HepG2 (cell line): ENCODE data around the gene TAF6L. TPM values are rescaled to one million over a fixed set of nuclear protein-coding genes. Genes with fewer than 3 reads are reported as not detected.
"Not testable (repeated sequence)": the region's sequence is repeated elsewhere in the genome, so short reads cannot be mapped to it uniquely, and the experiment has no call there.

Experiments
- ATAC-seq: fragments of 200-7000 bp; cut with Tn5 transposase; 3 replicates; pipeline ENCODE4 v1.9.1; 2020; ENCODE audit warnings: mild to moderate bottlenecking, moderate library complexity
- BruUV-seq: library from RNA; stranded (reverse); fragments of 400-500 nt; replicated peaks from 2 replicates; lab custom pipeline; 2021; lab: Mats Ljungman, UMichigan
- CTCF ChIA-PET: fragments of 300-600 bp; formaldehyde crosslinking; extraction: SDS; loops from one replicate; lab custom pipeline; 2021; ENCODE audit warnings: low total read pairs, inconsistent platforms, low intra/inter-chr PET ratio; lab: Yijun Ruan, JAX
- POLR2A ChIA-PET: fragments of 350-600 bp; sonication (Branson Sonifier 250); formaldehyde crosslinking; loops from one replicate; lab custom pipeline; 2020; ENCODE audit warnings: antibody characterized with exemption, inconsistent platforms; lab: Yijun Ruan, JAX
- DNase-seq: peaks from one replicate; pipeline ENCODE4 v3.0.0-alpha.2; 2015; ENCODE audit warnings: low spot score
- FAIRE-seq: peaks from 3 replicates; lab custom pipeline; 2011; peaks lifted over from hg19 to GRCh38; lab: Jason Lieb, UNC
- H2AFZ ChIP-seq: one replicate; pipeline ENCODE4 v1.6.1; 2011; ENCODE audit warnings: low read length, inconsistent platforms
- H3K27ac ChIP-seq: fragments of 300-600 bp; 3 replicates; pipeline ENCODE4 v1.8.0; 2011; ENCODE audit warnings: mixed run types, mild to moderate bottlenecking, mixed read lengths, low read length, inconsistent platforms; ENCODE audit not compliant: insufficient read depth; ENCODE audit errors: extremely low read length
- H3K27me3 ChIP-seq, 2 experiments: fragments of 200-600 bp in 1 of 2; 2 replicates in 1 of 2; 3 replicates in 1 of 2; pipeline versions ENCODE4 v1.6.0 to v1.8.0; 2011; ENCODE audit warnings: low read length in 2 of 2, mild to moderate bottlenecking in 2 of 2, moderate library complexity in 2 of 2, inconsistent platforms in 1 of 2; ENCODE audit not compliant: insufficient read depth in 2 of 2, control insufficient read depth in 1 of 2
- H3K36me3 ChIP-seq, 2 experiments: fragments of 200-600 bp in 1 of 2; replicated peaks in 1 of 2; 2 replicates in 1 of 2; 3 replicates in 1 of 2; pipeline versions ENCODE4 v1.5.1 to v1.8.0; 2011; ENCODE audit warnings: low read length in 2 of 2, inconsistent platforms in 1 of 2; ENCODE audit not compliant: insufficient read depth in 2 of 2, control insufficient read depth in 1 of 2
- H3K4me1 ChIP-seq: 2 replicates; pipeline ENCODE4 v1.5.1; 2012; ENCODE audit warnings: low read length, inconsistent platforms; ENCODE audit not compliant: insufficient read depth
- H3K4me2 ChIP-seq: 2 replicates; pipeline ENCODE4 v1.6.0; 2011; ENCODE audit warnings: low read depth, low read length, inconsistent platforms
- H3K4me3 ChIP-seq, 3 experiments: fragments of 200-600 bp in 1 of 3; sonication (generic), shearing (Covaris generic) in 1 of 3; replicated peaks in 1 of 3; 2 replicates each; pipeline ENCODE4 v1.5.1; 2011 to 2016; ENCODE audit warnings: low read length in 3 of 3, inconsistent platforms in 2 of 3, low read depth in 2 of 3, mild to moderate bottlenecking in 2 of 3, control low read depth in 1 of 3, mixed read lengths in 1 of 3; ENCODE audit not compliant: insufficient read depth in 1 of 3
- H3K79me2 ChIP-seq: one replicate; pipeline ENCODE4 v1.6.1; 2011; ENCODE audit warnings: low read length, inconsistent platforms; ENCODE audit not compliant: insufficient read depth
- H3K9ac ChIP-seq: 2 replicates; pipeline ENCODE4 v1.6.0; 2011; ENCODE audit warnings: mild to moderate bottlenecking, low read depth, low read length, inconsistent platforms; ENCODE audit not compliant: insufficient read depth
- H3K9me3 ChIP-seq: 2 replicates; pipeline ENCODE4 v1.5.1; 2012; ENCODE audit warnings: mild to moderate bottlenecking, low read length
- H4K20me1 ChIP-seq: 2 replicates; pipeline ENCODE4 v1.6.0; 2011; ENCODE audit warnings: inconsistent platforms, mild to moderate bottlenecking, low read length, moderate library complexity; ENCODE audit not compliant: insufficient read depth
- ZC3H13 ChIP-seq: sonication (generic); formaldehyde crosslinking; IDR thresholded peaks from 2 replicates; pipeline ENCODE4 v1.8.1; 2023; ENCODE audit warnings: mild to moderate bottlenecking, missing genetic modification reagents, moderate library complexity
- ZNF841 ChIP-seq: sonication (generic); formaldehyde crosslinking; IDR thresholded peaks from 2 replicates; pipeline ENCODE4 v1.8.1; 2023; ENCODE audit warnings: missing genetic modification reagents, borderline replicate concordance
- WGBS: methylation state at CpG from one replicate; pipeline ENCODE4 v1.1.6; 2017; ENCODE audit warnings: low lambda C conversion rate; 5-methylcytosine and 5-hydroxymethylcytosine counted together
- in situ Hi-C: cut with HindIII; loops from 2 replicates; pipeline ENCODE4 v1.10.0; 2017; ENCODE audit warnings: low pct_unique_long_range_greater_than_20kb; ENCODE audit not compliant: extremely low pct_ligation_motif_present
- intact Hi-C: fragments of 100-400 bp; cut with micrococcal nuclease; formaldehyde crosslinking; loops from one replicate; pipeline ENCODE4 v1.10.0; 2022; ENCODE audit not compliant: unreplicated experiment
- polyA plus RNA-seq, 8 experiments: library from polyadenylated mRNA; depleted of rRNA in 3 of 8; stranded (reverse) in 7 of 8; unstranded in 1 of 8; fragments of >200 nt; fragmentation: Illumina TruSeq in 4 of 8; extraction: Trizol in 4 of 8; gene quantifications; 2 replicates each; pipeline versions ENCODE4 v1.2.1 to v1.2.3, GENCODE V29; 2011 to 2016; ENCODE audit warnings: low read depth in 4 of 8, missing spikeins in 1 of 8, mixed read lengths in 1 of 8; ENCODE audit not compliant: insufficient read depth in 1 of 8
- total RNA-seq, 5 experiments: library from RNA; depleted of rRNA; stranded (reverse); fragments of >200 nt; fragmentation: Illumina TruSeq; extraction: Trizol; gene quantifications; 2 replicates each; pipeline ENCODE4 v1.2.3, GENCODE V29; 2016; ENCODE audit warnings: low read depth in 1 of 5

TAF6L gene
- total and polyA plus RNA-seq, 2 of the 13 experiments (the other 11 are each of a cell fraction or from before 2014, with no cell fraction given): 12.6 to 19.4 TPM

DNA sequence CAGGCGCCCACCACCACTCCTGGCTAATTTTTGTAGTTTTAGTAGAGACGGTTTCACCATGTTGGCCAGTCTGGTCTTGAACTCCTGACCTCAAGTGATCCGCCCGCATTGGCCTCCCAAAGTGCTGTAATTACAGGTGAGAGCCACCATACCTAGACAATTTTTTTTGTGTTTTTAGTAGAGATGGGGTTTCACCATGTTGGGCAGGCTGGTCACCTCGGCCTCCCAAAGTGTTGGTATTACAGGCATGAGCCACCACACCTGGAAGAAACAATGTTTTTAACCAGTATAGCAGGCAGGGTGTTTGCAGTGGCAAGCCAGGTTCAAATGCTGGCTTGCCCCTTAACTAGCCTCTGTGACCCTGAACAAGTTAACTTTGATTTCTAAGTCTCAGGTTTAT lies 21.3 kb upstream of the TAF6L start:
- FAIRE-seq, H3K27me3 ChIP-seq, H3K36me3 ChIP-seq, DNase-seq, H3K27ac ChIP-seq, H3K4me2 ChIP-seq, H3K9me3 ChIP-seq, H3K9ac ChIP-seq, in situ Hi-C loops, ATAC-seq, CTCF ChIA-PET, H2AFZ ChIP-seq, POLR2A ChIA-PET, H4K20me1 ChIP-seq, H3K4me3 ChIP-seq, H3K79me2 ChIP-seq, BruUV-seq, intact Hi-C loops: not testable (repeated sequence)
- peaks cover 15% of the 10 kb centered on the region for H3K4me1 ChIP-seq
- WGBS: 96% methylated on average over 5 of the region's 5 CpGs

DNA sequence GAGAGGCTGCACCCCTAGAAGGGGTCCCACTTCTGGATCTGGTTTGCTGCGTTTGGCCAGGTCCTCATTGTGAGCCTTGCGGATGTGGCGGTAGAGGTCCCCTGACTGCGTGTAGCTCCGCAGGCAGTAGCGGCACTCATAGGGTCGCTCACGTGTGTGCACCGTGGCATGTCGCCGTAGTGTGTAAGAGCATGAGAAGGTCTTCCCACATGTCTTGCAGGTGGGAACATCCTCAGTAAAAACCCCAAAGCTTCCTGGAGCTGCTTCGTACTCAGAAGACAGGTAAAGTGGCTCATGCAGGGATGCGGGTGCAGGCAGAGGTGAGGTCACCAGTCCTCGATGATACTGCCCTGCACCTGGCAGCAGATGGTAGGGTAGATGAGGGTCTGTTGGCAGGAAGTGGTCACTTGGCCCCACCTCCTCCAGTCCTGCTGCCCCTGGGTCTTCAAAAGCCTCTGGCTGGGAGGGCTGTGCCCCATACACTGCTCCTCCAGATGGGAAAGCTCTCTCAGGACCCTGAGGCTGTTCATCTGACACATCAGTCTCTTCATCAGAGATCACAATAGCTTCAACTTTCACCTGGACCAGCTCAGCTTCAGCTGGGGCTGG lies 18.9 kb upstream of the TAF6L start:
- no TSS peak for BruUV-seq
- FAIRE-seq (no peak), ATAC-seq (no peak), DNase-seq (no peak)
- WGBS: 96% methylated on average over 11 of the region's 14 CpGs
- H3K4me3 ChIP-seq: no peak overlapping the region
- no peaks in the 10 kb centered on the region for H3K79me2 ChIP-seq
- H3K9me3 ChIP-seq: no peaks in the 10 kb centered on the region
- H3K4me2 ChIP-seq: no peak overlapping the region
- peaks cover 24% of the 10 kb centered on the region for H3K4me1 ChIP-seq
- in situ Hi-C loops: no loop called here
- CTCF ChIA-PET: no interaction called here
- intact Hi-C loops: no loop called here
- POLR2A ChIA-PET: interaction anchor here (0.6 to 4.4 kb wide), 2 partner anchors 23 to 80 kb away, joined by 3 to 129 read pairs; partner anchors contain the start of genes HNRNPUL2, STX5 and TTC9C
- H3K27me3 ChIP-seq: no peaks in the 10 kb centered on the region
- TF ChIP-seq ZC3H13 (no peak; the same call in 1 of the 2 replicates), ZNF841 (CRISPR knock-in tag) (no peak)
- no peak overlapping the region for H3K9ac ChIP-seq
- no peak overlapping the region for H2AFZ ChIP-seq
- H4K20me1 ChIP-seq: no peaks in the 10 kb centered on the region
- H3K27ac ChIP-seq: no peak overlapping the region
- peaks cover 6 to 8% of the 10 kb centered on the region in 2 experiments; a peak in 3 of 5 replicates for H3K36me3 ChIP-seq
